OCI-LY3 (cell line): ENCODE data around the gene NIF3L1.
A peak's percentile ranks its signal among the peaks of the same experiment; 100 is the strongest.

Experiments
- H2AFZ ChIP-seq: fragments of 200-600, 300-600 bp; shearing (Covaris generic); 2 replicates; pipeline ENCODE4 v1.6.0; 2014; ENCODE audit warnings: antibody characterized with exemption, low read depth, low read length
- H3K27ac ChIP-seq: fragments of 200-600, 300-600 bp; sonication (generic); 2 replicates; pipeline ENCODE4 v1.5.1; 2014; ENCODE audit warnings: mild to moderate bottlenecking, low read length, moderate library complexity, mixed read lengths
- H3K27me3 ChIP-seq: fragments of 200-600, 300-600 bp; sonication (generic); 2 replicates; pipeline ENCODE4 v1.6.1; 2014; ENCODE audit warnings: low read depth, low read length, mixed read lengths
- H3K36me3 ChIP-seq: fragments of 200-600, 300-600 bp; sonication (generic); replicated peaks from 2 replicates; pipeline ENCODE3; 2014; ENCODE audit warnings: low read depth, low read length, mixed read lengths
- H3K4me1 ChIP-seq: fragments of 300-600, 200-600 bp; sonication (generic); 2 replicates; pipeline ENCODE4 v1.6.1; 2014; ENCODE audit warnings: low read length, mixed read lengths
- H3K4me2 ChIP-seq: fragments of 200-600, 300-600 bp; sonication (generic); 2 replicates; pipeline ENCODE4 v1.6.1; 2014; ENCODE audit warnings: low read length, mixed read lengths
- H3K4me3 ChIP-seq: fragments of 300-600, 200-600 bp; sonication (generic); 2 replicates; pipeline ENCODE4 v1.5.1; 2014; ENCODE audit warnings: antibody characterized with exemption, mild to moderate bottlenecking, low read length, moderate library complexity
- H3K79me2 ChIP-seq: fragments of 300-600, 200-600 bp; shearing (Covaris generic); 2 replicates; pipeline ENCODE4 v1.6.1; 2014; ENCODE audit warnings: mild to moderate bottlenecking, low read length, mixed read lengths
- H3K9ac ChIP-seq: fragments of 300-600, 200-600 bp; shearing (Covaris generic); 2 replicates; pipeline ENCODE4 v1.6.0; 2014; ENCODE audit warnings: mild to moderate bottlenecking, low read length, moderate library complexity
- H3K9me3 ChIP-seq: fragments of 200-600, 300-600 bp; shearing (Covaris generic); 2 replicates; pipeline ENCODE4 v1.6.1; 2014; ENCODE audit warnings: low read length, mixed read lengths; ENCODE audit not compliant: insufficient read depth
- H4K20me1 ChIP-seq: fragments of 200-600, 300-600 bp; sonication (generic); 2 replicates; pipeline ENCODE4 v1.6.1; 2016; ENCODE audit warnings: low read length, mixed read lengths; ENCODE audit not compliant: insufficient read depth
- CTCF ChIP-seq: fragments of 200-600, 300-600 bp; sonication (generic); IDR thresholded peaks from 2 replicates; pipeline ENCODE4 v1.5.1; 2014; ENCODE audit warnings: antibody characterized with exemption, low read length, low read depth
- EZH2phosphoT487 ChIP-seq: fragments of 200-600 bp; shearing (Covaris generic); IDR thresholded peaks from 2 replicates; pipeline ENCODE4 v1.6.1; 2018; ENCODE audit warnings: antibody characterized with exemption, mixed run types, low read depth

Gene NIF3L1

GRCh38 chr2:200905618-200906296 lies 16.6 kb downstream of the NIF3L1 start:
- H3K9ac ChIP-seq = no peak overlapping the region
- H2AFZ ChIP-seq = no peak overlapping the region
- peaks cover 34% of the 10 kb centered on the region for H3K36me3 ChIP-seq
- no peaks in the 10 kb centered on the region for H3K27me3 ChIP-seq
- H3K4me1 ChIP-seq = no peaks in the 10 kb centered on the region
- no peaks in the 10 kb centered on the region for H3K79me2 ChIP-seq
- H3K4me3 ChIP-seq = no peak overlapping the region
- H3K9me3 ChIP-seq = no peaks in the 10 kb centered on the region
- no peaks in the 10 kb centered on the region for H4K20me1 ChIP-seq
- H3K27ac ChIP-seq = no peak overlapping the region
- H3K4me2 ChIP-seq = no peak overlapping the region
- TF ChIP-seq EZH2phosphoT487 = no peak
- peak; percentile 83 for TF ChIP-seq CTCF

GRCh38 chr2:200909958-200910357 lies 20.8 kb downstream of the NIF3L1 start:
- Histone ChIP-seq H3K9me3 (no peaks in the 10 kb centered on the region), H3K27ac (no peak overlapping the region), H3K4me2 (no peak overlapping the region), H3K4me1 (no peaks in the 10 kb centered on the region), H3K9ac (no peak overlapping the region), H3K79me2 (no peaks in the 10 kb centered on the region), H2AFZ (no peak overlapping the region), H4K20me1 (no peaks in the 10 kb centered on the region), H3K36me3 (peaks cover 35% of the 10 kb centered on the region), H3K4me3 (no peak overlapping the region), H3K27me3 (no peaks in the 10 kb centered on the region)
- TF ChIP-seq CTCF = no peak
- no peak for TF ChIP-seq EZH2phosphoT487

- no peaks in the 10 kb centered on the region for H3K27me3 ChIP-seq
- H3K4me3 ChIP-seq = no peak overlapping the region
Observed at GRCh38 chr2:200913654-200914053, 24.5 kb downstream of the NIF3L1 start.

GRCh38 chr2:200922439-200922838 lies 33.3 kb downstream of the NIF3L1 start:
- peaks cover 25% of the 10 kb centered on the region for H3K36me3 ChIP-seq

More at GRCh38 chr2:200913654-200914053, 24.5 kb downstream of the NIF3L1 start:
- Histone ChIP-seq H3K4me2 (no peak overlapping the region), H2AFZ (no peak overlapping the region), H3K36me3 (peaks cover 41% of the 10 kb centered on the region), H3K27ac (no peak overlapping the region), H3K79me2 (no peaks in the 10 kb centered on the region), H3K4me1 (no peaks in the 10 kb centered on the region), H3K9me3 (no peaks in the 10 kb centered on the region), H4K20me1 (no peaks in the 10 kb centered on the region), H3K9ac (no peak overlapping the region)
- no peak for TF ChIP-seq EZH2phosphoT487
- no peak for TF ChIP-seq CTCF

More at GRCh38 chr2:200922439-200922838, 33.3 kb downstream of the NIF3L1 start:
- H3K79me2 ChIP-seq = no peaks in the 10 kb centered on the region
- peaks cover 5% of the 10 kb centered on the region for H3K4me1 ChIP-seq
- no peak overlapping the region for H2AFZ ChIP-seq
- no peaks in the 10 kb centered on the region for H3K9me3 ChIP-seq
- no peak overlapping the region for H3K27ac ChIP-seq
- no peak overlapping the region for H3K4me3 ChIP-seq
- no peak overlapping the region for H3K4me2 ChIP-seq
- no peaks in the 10 kb centered on the region for H4K20me1 ChIP-seq
- TF ChIP-seq CTCF = no peak
- TF ChIP-seq EZH2phosphoT487 = no peak
- H3K27me3 ChIP-seq = no peaks in the 10 kb centered on the region
- H3K9ac ChIP-seq = no peak overlapping the region
